GM23248 (cell line): ENCODE results near the gene PYY.

Source experiments
- EZH2 ChIP-seq: fragments of 200-600 bp; sonication (generic); IDR thresholded peaks from 2 replicates; pipeline ENCODE4 v1.6.1; 2018; ENCODE audit warnings: antibody characterized with exemption, mild to moderate bottlenecking; ENCODE audit not compliant: insufficient read depth, poor library complexity, severe bottlenecking
- EZH2phosphoT487 ChIP-seq: fragments of 200-600 bp; sonication (generic); IDR thresholded peaks from 2 replicates; pipeline ENCODE4 v1.6.1; 2018; ENCODE audit warnings: antibody characterized with exemption, moderate library complexity, mild to moderate bottlenecking, low read depth; ENCODE audit not compliant: insufficient read depth

- TF ChIP-seq EZH2: no peak
- no peak for TF ChIP-seq EZH2phosphoT487
Measured at GRCh38 chr17:43920500-43921095, 33.1 kb downstream of the PYY start.
